ENCODE data around the gene CLSTN1. TPM values are rescaled to one million over a fixed set of nuclear protein-coding genes. Genes with fewer than 3 reads are reported as not detected.

CLSTN1 gene
- total RNA-seq, 2 donors from 2014 or later: 31.7 to 34.1 TPM

- Mint-ChIP-seq H3K27ac (no peak overlapping the region), H3K9me3 (no peaks in the 10 kb centered on the region), H3K4me1 (ENCODE audit: low read depth) (peaks cover 19% of the 10 kb centered on the region), H3K4me3 (no peak overlapping the region), H3K36me3 (ENCODE audit: insufficient read depth in 2 of 2) (no peaks in the 10 kb centered on the region), H3K27me3 (ENCODE audit: low read depth) (no peaks in the 10 kb centered on the region)
- DNase-seq (no peak), ATAC-seq (replicated peaks in 1 of 2) (no peak)
These were observed 22.1 kb upstream of the CLSTN1 start for GRCh38 chr1:9845914-9846313.

GRCh38 chr1:9844756-9845155, 21.0 kb upstream of the CLSTN1 start:
- ATAC-seq (replicated peaks in 1 of 2) (no peak), DNase-seq (no peak)
- Mint-ChIP-seq H3K4me3 (no peak overlapping the region), H3K27ac (no peak overlapping the region), H3K36me3 (ENCODE audit: insufficient read depth in 2 of 2) (no peaks in the 10 kb centered on the region), H3K27me3 (ENCODE audit: low read depth) (no peaks in the 10 kb centered on the region), H3K4me1 (ENCODE audit: low read depth) (peaks cover 7% of the 10 kb centered on the region), H3K9me3 (no peaks in the 10 kb centered on the region)

- peaks cover under 1% of the 10 kb centered on the region for H3K4me1 Mint-ChIP-seq (ENCODE audit: low read depth)
These were observed 20.3 kb upstream of the CLSTN1 start for GRCh38 chr1:9844106-9844505.

GRCh38 chr1:9843576-9843945, 19.8 kb upstream of the CLSTN1 start:
- Mint-ChIP-seq H3K27me3 (ENCODE audit: low read depth) (no peaks in the 10 kb centered on the region), H3K4me3 (no peak overlapping the region), H3K9me3 (no peaks in the 10 kb centered on the region), H3K27ac (no peak overlapping the region), H3K36me3 (ENCODE audit: insufficient read depth in 2 of 2) (no peaks in the 10 kb centered on the region), H3K4me1 (ENCODE audit: low read depth) (no peaks in the 10 kb centered on the region)
- no peak for ATAC-seq (replicated peaks in 1 of 2)
- no peak for DNase-seq

More at GRCh38 chr1:9844106-9844505, 20.3 kb upstream of the CLSTN1 start:
- Mint-ChIP-seq H3K27ac (no peak overlapping the region), H3K27me3 (ENCODE audit: low read depth) (no peaks in the 10 kb centered on the region), H3K4me3 (no peak overlapping the region), H3K36me3 (ENCODE audit: insufficient read depth in 2 of 2) (no peaks in the 10 kb centered on the region), H3K9me3 (no peaks in the 10 kb centered on the region)
- DNase-seq (no peak), ATAC-seq (replicated peaks in 1 of 2) (no peak)

- Mint-ChIP-seq H3K4me3 (no peak overlapping the region), H3K9me3 (no peaks in the 10 kb centered on the region), H3K27me3 (ENCODE audit: low read depth) (no peaks in the 10 kb centered on the region), H3K36me3 (ENCODE audit: insufficient read depth in 2 of 2) (no peaks in the 10 kb centered on the region), H3K4me1 (ENCODE audit: low read depth) (no peaks in the 10 kb centered on the region), H3K27ac (no peak overlapping the region)
- ATAC-seq (replicated peaks in 1 of 2) (no peak), DNase-seq (no peak)
These were observed 19.2 kb upstream of the CLSTN1 start for GRCh38 chr1:9842781-9843575.

- no peak overlapping the region for H3K4me3 Mint-ChIP-seq
- no peak overlapping the region for H3K27ac Mint-ChIP-seq
- H3K27me3 Mint-ChIP-seq (ENCODE audit: low read depth): no peaks in the 10 kb centered on the region
- DNase-seq (no peak), ATAC-seq (replicated peaks in 1 of 2) (no peak)
- H3K9me3 Mint-ChIP-seq: no peaks in the 10 kb centered on the region
- no peaks in the 10 kb centered on the region for H3K4me1 Mint-ChIP-seq (ENCODE audit: low read depth)
- no peaks in the 10 kb centered on the region for H3K36me3 Mint-ChIP-seq (ENCODE audit: insufficient read depth in 2 of 2)
These were observed 18.4 kb upstream of the CLSTN1 start for GRCh38 chr1:9842073-9842711.

GRCh38 chr1:9841460-9841859, 17.7 kb upstream of the CLSTN1 start:
- H3K4me1 Mint-ChIP-seq (ENCODE audit: low read depth): peaks cover 3% of the 10 kb centered on the region
- H3K4me3 Mint-ChIP-seq: no peak overlapping the region
- H3K9me3 Mint-ChIP-seq: no peaks in the 10 kb centered on the region
- ATAC-seq (replicated peaks in 1 of 2) (no peak), DNase-seq (no peak)
- no peaks in the 10 kb centered on the region for H3K36me3 Mint-ChIP-seq (ENCODE audit: insufficient read depth in 2 of 2)
- no peaks in the 10 kb centered on the region for H3K27me3 Mint-ChIP-seq (ENCODE audit: low read depth)
- no peak overlapping the region for H3K27ac Mint-ChIP-seq

GRCh38 chr1:9840176-9840575, 16.4 kb upstream of the CLSTN1 start:
- no peak overlapping the region for H3K4me3 Mint-ChIP-seq
- peaks cover 5% of the 10 kb centered on the region for H3K4me1 Mint-ChIP-seq (ENCODE audit: low read depth)
- H3K27me3 Mint-ChIP-seq (ENCODE audit: low read depth): no peaks in the 10 kb centered on the region
- no peaks in the 10 kb centered on the region for H3K36me3 Mint-ChIP-seq (ENCODE audit: insufficient read depth in 2 of 2)
- no peak for DNase-seq
- no peak overlapping the region for H3K27ac Mint-ChIP-seq
- ATAC-seq (replicated peaks in 1 of 2): no peak
- no peaks in the 10 kb centered on the region for H3K9me3 Mint-ChIP-seq

GRCh38 chr1:9838946-9839345, 15.2 kb upstream of the CLSTN1 start:
- DNase-seq (no peak), ATAC-seq (replicated peaks in 1 of 2) (no peak)
- Mint-ChIP-seq H3K27me3 (ENCODE audit: low read depth) (no peaks in the 10 kb centered on the region), H3K4me3 (no peak overlapping the region), H3K4me1 (ENCODE audit: low read depth) (peaks cover 5% of the 10 kb centered on the region), H3K9me3 (no peaks in the 10 kb centered on the region), H3K27ac (no peak overlapping the region), H3K36me3 (ENCODE audit: insufficient read depth in 2 of 2) (no peaks in the 10 kb centered on the region)

- Mint-ChIP-seq H3K4me1 (ENCODE audit: low read depth) (peaks cover 5% of the 10 kb centered on the region), H3K27me3 (ENCODE audit: low read depth) (no peaks in the 10 kb centered on the region), H3K27ac (no peak overlapping the region), H3K9me3 (no peaks in the 10 kb centered on the region), H3K36me3 (ENCODE audit: insufficient read depth in 2 of 2) (no peaks in the 10 kb centered on the region), H3K4me3 (no peak overlapping the region)
- no peak for DNase-seq
- no peak for ATAC-seq (replicated peaks in 1 of 2)
These were observed 12.8 kb upstream of the CLSTN1 start for GRCh38 chr1:9836632-9836960.

- Mint-ChIP-seq H3K27me3 (ENCODE audit: low read depth) (no peaks in the 10 kb centered on the region), H3K4me3 (no peak overlapping the region), H3K4me1 (ENCODE audit: low read depth) (peaks cover 5% of the 10 kb centered on the region), H3K27ac (no peak overlapping the region), H3K36me3 (ENCODE audit: insufficient read depth in 2 of 2) (no peaks in the 10 kb centered on the region), H3K9me3 (no peaks in the 10 kb centered on the region)
- ATAC-seq (replicated peaks in 1 of 2) (no peak), DNase-seq (no peak)
These were observed 12.2 kb upstream of the CLSTN1 start for GRCh38 chr1:9835758-9836631.

GRCh38 chr1:9835404-9835757, 11.6 kb upstream of the CLSTN1 start:
- no peaks in the 10 kb centered on the region for H3K36me3 Mint-ChIP-seq (ENCODE audit: insufficient read depth in 2 of 2)

GRCh38 chr1:9833632-9834031, 9.9 kb upstream of the CLSTN1 start:
- Mint-ChIP-seq H3K36me3 (ENCODE audit: insufficient read depth in 2 of 2) (no peaks in the 10 kb centered on the region), H3K27me3 (ENCODE audit: low read depth) (no peaks in the 10 kb centered on the region), H3K4me1 (ENCODE audit: low read depth) (peaks cover 5% of the 10 kb centered on the region), H3K27ac (no peak overlapping the region), H3K4me3 (no peak overlapping the region), H3K9me3 (no peaks in the 10 kb centered on the region)
- ATAC-seq (replicated peaks in 1 of 2) (no peak), DNase-seq (no peak)

More at GRCh38 chr1:9835404-9835757, 11.6 kb upstream of the CLSTN1 start:
- DNase-seq (no peak), ATAC-seq (replicated peaks in 1 of 2) (no peak)
- Mint-ChIP-seq H3K27ac (no peak overlapping the region), H3K4me1 (ENCODE audit: low read depth) (peaks cover 5% of the 10 kb centered on the region), H3K27me3 (ENCODE audit: low read depth) (no peaks in the 10 kb centered on the region), H3K9me3 (no peaks in the 10 kb centered on the region), H3K4me3 (no peak overlapping the region)

Measured in activated T-cell treated with anti-CD3 and anti-CD28 coated beads, Interleukin-2, amount 50 U/mL, for 72 hours (primary cell).